Chondrocyte (in vitro differentiated cells): ENCODE results near the gene HNRNPM. TPM values are rescaled to one million over a fixed set of nuclear protein-coding genes. Genes with fewer than 3 reads are reported as not detected.
"Not testable (repeated sequence)": the region's sequence is repeated elsewhere in the genome, so short reads cannot be mapped to it uniquely, and the experiment has no call there.

Experiments used
- DNase-seq: peaks from one replicate; pipeline ENCODE4 v3.0.0; 2021; ENCODE audit warnings: mixed read lengths, low spot score
- H3K27ac Mint-ChIP-seq: one replicate; pipeline ENCODE4 v1.8.0; 2021; ENCODE audit warnings: mild to moderate bottlenecking, moderate library complexity, mixed read lengths; ENCODE audit not compliant: unreplicated experiment
- H3K27me3 Mint-ChIP-seq: 2 replicates; pipeline ENCODE4 v1.8.0; 2021; ENCODE audit warnings: low read depth, mixed read lengths
- H3K36me3 Mint-ChIP-seq: 2 replicates; pipeline ENCODE4 v1.8.0; 2021; ENCODE audit warnings: low read depth, mixed read lengths
- H3K4me1 Mint-ChIP-seq: 2 replicates; pipeline ENCODE4 v1.8.0; 2021; ENCODE audit warnings: low read depth, mild to moderate bottlenecking, mixed read lengths
- H3K4me3 Mint-ChIP-seq: one replicate; pipeline ENCODE4 v1.8.0; 2021; ENCODE audit warnings: mild to moderate bottlenecking, moderate library complexity, mixed read lengths; ENCODE audit not compliant: unreplicated experiment
- H3K9me3 Mint-ChIP-seq: 2 replicates; pipeline ENCODE4 v1.8.0; 2021; ENCODE audit warnings: low read depth, mixed read lengths
- CTCF ChIP-seq: fragments of 200-600 bp; sonication (generic); IDR thresholded peaks from 2 replicates; pipeline ENCODE4 v1.5.0; 2021; ENCODE audit warnings: antibody characterized with exemption, mild to moderate bottlenecking, moderate library complexity
- total RNA-seq: library from RNA; stranded (reverse); gene quantifications from 3 replicates; pipeline ENCODE4 v1.2.1, GENCODE V29; 2021

HNRNPM gene
- total RNA-seq, 1 donor from 2014 or later: 116 TPM

DNA sequence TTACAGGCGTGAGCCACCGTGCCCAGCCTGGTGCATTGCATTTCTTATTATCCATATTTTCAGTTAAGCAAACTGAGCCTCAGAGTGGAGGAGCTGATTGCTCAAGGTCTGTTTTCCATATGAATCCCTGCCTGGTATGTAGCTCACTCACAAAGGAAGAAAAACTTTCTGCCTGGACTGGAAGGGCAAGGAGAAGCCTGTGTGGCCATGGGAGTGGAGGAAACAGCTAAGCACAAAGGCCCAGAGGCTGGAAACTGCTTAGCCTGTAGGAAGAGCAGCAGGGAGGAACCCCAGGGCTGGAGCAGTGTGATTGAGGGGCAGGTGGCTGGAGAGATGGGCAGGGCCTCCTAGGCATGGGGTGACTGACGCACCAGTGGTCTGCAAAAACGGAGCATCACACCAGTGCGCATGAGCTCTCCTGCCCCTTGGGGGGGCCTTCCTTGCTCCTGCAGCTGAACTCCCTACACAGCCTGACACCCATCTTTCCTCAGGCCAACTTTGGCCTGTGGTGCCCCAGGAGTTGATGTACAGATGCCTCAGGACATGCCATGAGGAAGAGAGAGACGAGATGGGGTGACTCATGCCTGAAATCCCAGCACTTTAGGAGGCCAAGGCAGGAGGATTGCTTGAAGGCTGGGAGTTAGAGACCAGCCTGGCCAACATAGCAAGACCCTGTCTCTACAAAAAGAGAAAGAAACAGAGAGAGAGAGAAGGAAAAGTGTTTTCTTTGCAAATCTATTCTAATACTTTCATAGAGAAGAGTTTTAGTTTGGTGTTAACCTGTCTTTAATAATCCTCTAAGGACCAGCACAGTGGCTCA lies 2.8 kb upstream of the HNRNPM start:
- DNase-seq: peak; percentile 75
- no peak overlapping the region for H3K27ac Mint-ChIP-seq
- H3K9me3 Mint-ChIP-seq: no peaks in the 10 kb centered on the region
- no peak for TF ChIP-seq CTCF
- H3K4me3 Mint-ChIP-seq: no peak overlapping the region
- H3K4me1 Mint-ChIP-seq: peaks cover 31% of the 10 kb centered on the region
- no peaks in the 10 kb centered on the region for H3K27me3 Mint-ChIP-seq
- peaks cover 1% of the 10 kb centered on the region for H3K36me3 Mint-ChIP-seq

GRCh38 chr19:8444140-8444676 lies 567 bp upstream of the HNRNPM start:
- peak; percentile 20 for DNase-seq
- H3K4me1 Mint-ChIP-seq: peaks cover 44% of the 10 kb centered on the region
- H3K9me3 Mint-ChIP-seq, H3K36me3 Mint-ChIP-seq, H3K27me3 Mint-ChIP-seq: not testable (repeated sequence)
- H3K4me3 Mint-ChIP-seq: peak overlapping the region; percentile 91
- H3K27ac Mint-ChIP-seq: peak overlapping the region; percentile 97

- peak; percentile 91 for DNase-seq
- Mint-ChIP-seq H3K4me1 (peaks cover 50% of the 10 kb centered on the region), H3K9me3 (no peaks in the 10 kb centered on the region), H3K27me3 (no peaks in the 10 kb centered on the region), H3K4me3 (peak overlapping the region; percentile 91), H3K27ac (peak overlapping the region; percentile 93), H3K36me3 (peaks cover 8% of the 10 kb centered on the region)
- no peak for TF ChIP-seq CTCF
These were observed 770 bp downstream of the HNRNPM start for GRCh38 chr19:8445488-8446001.

DNA sequence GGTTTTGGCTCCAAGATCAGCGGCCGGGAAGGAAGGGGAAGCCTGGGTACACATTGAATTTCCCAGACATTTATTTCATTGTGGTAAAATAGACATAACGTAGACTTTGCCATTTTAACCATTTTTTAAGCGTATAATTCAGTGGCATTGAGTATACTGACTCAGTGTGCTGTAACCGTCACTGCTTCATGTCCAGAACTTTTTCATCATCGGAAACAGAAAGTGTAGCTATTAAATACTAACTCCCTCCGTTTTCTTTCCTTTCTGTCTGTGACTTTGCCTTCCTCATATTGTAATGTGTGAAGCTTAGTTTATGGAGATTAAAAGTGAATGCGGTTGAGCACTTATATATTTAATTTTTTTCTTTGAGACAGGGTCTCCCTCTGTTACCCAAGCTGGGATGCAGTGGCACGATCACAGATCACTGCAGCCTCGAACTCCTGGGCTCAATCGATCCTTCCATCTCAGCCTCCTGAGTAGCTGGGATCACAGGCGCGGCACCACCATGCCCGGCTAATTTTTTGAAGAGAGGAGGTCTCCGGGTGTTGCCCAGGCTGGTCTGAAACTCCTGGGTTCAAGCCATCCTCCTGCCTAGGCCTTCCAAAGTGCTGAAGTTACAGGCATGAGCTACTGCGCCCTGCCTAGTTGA lies 1.4 kb downstream of the HNRNPM start:
- Mint-ChIP-seq H3K9me3 (no peaks in the 10 kb centered on the region), H3K27me3 (no peaks in the 10 kb centered on the region), H3K27ac (peak overlapping the region; percentile 93), H3K36me3 (peaks cover 8% of the 10 kb centered on the region), H3K4me3 (peak overlapping the region; percentile 91), H3K4me1 (peaks cover 52% of the 10 kb centered on the region)
- DNase-seq: peak; percentile 48
- no peak for TF ChIP-seq CTCF

- H3K36me3 Mint-ChIP-seq: peaks cover 6% of the 10 kb centered on the region
- peak overlapping the region; percentile 32 for H3K27ac Mint-ChIP-seq
- no peak overlapping the region for H3K4me3 Mint-ChIP-seq
- no peak for TF ChIP-seq CTCF
- no peaks in the 10 kb centered on the region for H3K27me3 Mint-ChIP-seq
- peaks cover 71% of the 10 kb centered on the region for H3K4me1 Mint-ChIP-seq
- H3K9me3 Mint-ChIP-seq: no peaks in the 10 kb centered on the region
- peak; percentile 26 for DNase-seq
These were observed 5.1 kb downstream of the HNRNPM start for GRCh38 chr19:8449830-8450229.
